Panc1 (cell line): ENCODE results near the gene C3orf33. TPM values are rescaled to one million over a fixed set of nuclear protein-coding genes. Genes with fewer than 3 reads are reported as not detected.

Source experiments
- ATAC-seq: fragments of 200-7000 bp; cut with Tn5 transposase; 2 replicates; pipeline ENCODE4 v1.9.1; 2020; ENCODE audit warnings: mild to moderate bottlenecking, moderate library complexity
- BruUV-seq: library from RNA; stranded (reverse); fragments of 400-500 nt; replicated peaks from 2 replicates; lab custom pipeline; 2021; lab: Mats Ljungman, UMichigan
- CTCF ChIA-PET: fragments of 300-600 bp; sonication (Branson Sonifier 250); formaldehyde crosslinking; loops from one replicate; lab custom pipeline; 2022; ENCODE audit warnings: antibody characterized with exemption; lab: Charles Lee
- POLR2A ChIA-PET: fragments of 300-600 bp; sonication (Branson Sonifier 250); formaldehyde crosslinking; loops from one replicate; lab custom pipeline; 2022; ENCODE audit warnings: antibody characterized with exemption; lab: Charles Lee
- DNase-seq: peaks from one replicate; pipeline ENCODE4 v3.0.0-alpha.2; 2010; ENCODE audit warnings: low read depth, low spot score
- H3K27ac ChIP-seq: 2 replicates; pipeline ENCODE4 v1.5.1; 2011; ENCODE audit warnings: mild to moderate bottlenecking, low read length, inconsistent platforms
- H3K27me3 ChIP-seq: fragments of 200-500 bp; sonication (Bioruptor generic); 2 replicates; pipeline ENCODE4 v1.6.0; 2014; ENCODE audit warnings: low read length, inconsistent platforms; ENCODE audit not compliant: control insufficient read depth, insufficient read depth
- H3K36me3 ChIP-seq: fragments of 200-500 bp; sonication (Bioruptor generic); 2 replicates; pipeline ENCODE4 v1.5.1; 2014; ENCODE audit warnings: inconsistent platforms, mild to moderate bottlenecking, low read length, moderate library complexity; ENCODE audit not compliant: control insufficient read depth, insufficient read depth
- H3K4me1 ChIP-seq: 2 replicates; pipeline ENCODE4 v1.5.1; 2011; ENCODE audit warnings: inconsistent platforms, mild to moderate bottlenecking, low read length, moderate library complexity; ENCODE audit not compliant: control insufficient read depth, insufficient read depth
- H3K4me3 ChIP-seq, 2 experiments: 2 replicates each; pipeline ENCODE4 v1.5.1; 2011 to 2012; ENCODE audit warnings: low read depth in 2 of 2, low read length in 2 of 2, mild to moderate bottlenecking in 2 of 2, inconsistent platforms in 1 of 2, moderate library complexity in 1 of 2
- H3K9me3 ChIP-seq: fragments of 200-500 bp; sonication (Bioruptor generic); 2 replicates; pipeline ENCODE4 v1.5.1; 2014; ENCODE audit warnings: low read depth, mild to moderate bottlenecking, inconsistent platforms, low read length, moderate library complexity; ENCODE audit not compliant: control insufficient read depth, insufficient read depth
- CTCF ChIP-seq: fragments of 450-650 bp; IDR thresholded peaks from 2 replicates; pipeline ENCODE4 v1.5.1; 2017; ENCODE audit warnings: mild to moderate bottlenecking
- POLR2AphosphoS5 ChIP-seq: IDR thresholded peaks from 2 replicates; pipeline ENCODE4 v1.6.1; 2012; ENCODE audit warnings: mild to moderate bottlenecking, low read depth, low read length, moderate library complexity
- REST ChIP-seq, 2 experiments: IDR thresholded peaks; 2 replicates each; pipeline ENCODE4 v1.6.1; 2011 to 2012; ENCODE audit warnings: low read depth in 2 of 2, control low read depth in 1 of 2, low read length in 1 of 2, mild to moderate bottlenecking in 1 of 2, moderate library complexity in 1 of 2; ENCODE audit not compliant: insufficient read depth in 1 of 2
- SIN3A ChIP-seq: IDR thresholded peaks from 2 replicates; pipeline ENCODE4 v1.6.1; 2012; ENCODE audit warnings: low read depth, mild to moderate bottlenecking, low read length, moderate library complexity, borderline replicate concordance; ENCODE audit not compliant: insufficient read depth
- TCF7L2 ChIP-seq: IDR thresholded peaks from 2 replicates; pipeline ENCODE4 v1.6.1; 2011; ENCODE audit warnings: mild to moderate bottlenecking, low read depth, low read length, inconsistent platforms
- in situ Hi-C: cut with HindIII; loops from 2 replicates; pipeline ENCODE4 v1.10.0; 2016; ENCODE audit warnings: low sequenced_read_pairs, low pct_unique_long_range_greater_than_20kb
- intact Hi-C: fragments of 100-400 bp; cut with micrococcal nuclease; formaldehyde crosslinking; loops from one replicate; pipeline ENCODE4 v1.10.0; 2022; ENCODE audit not compliant: unreplicated experiment
- total RNA-seq: library from RNA; stranded (reverse); gene quantifications from one replicate; pipeline ENCODE4 v1.2.1, GENCODE V29; 2021; ENCODE audit not compliant: unreplicated experiment

C3orf33 gene
- total RNA-seq, 1 experiment from 2014 or later, result 3.2 TPM

- Histone ChIP-seq H3K9me3 (no peaks in the 10 kb centered on the region), H3K36me3 (peaks cover 3% of the 10 kb centered on the region; the same call in 1 of the 2 replicates), H3K27me3 (peaks cover 20% of the 10 kb centered on the region), H3K4me3 (no peak overlapping the region), H3K27ac (no peak overlapping the region), H3K4me1 (0 out of 2 replicates have a peak, but pooled peaks cover 7% of the 10 kb centered on the region)
- in situ Hi-C loops, result no loop called here
- BruUV-seq, result no TSS peak
- no peak for ATAC-seq
- intact Hi-C loops, result no loop called here
- ChIA-PET POLR2A (no interaction called here), CTCF (no interaction called here)
- TF ChIP-seq POLR2AphosphoS5, result no peak
- no peak for TF ChIP-seq CTCF
- no peak for TF ChIP-seq SIN3A
- TF ChIP-seq TCF7L2, result no peak
- TF ChIP-seq REST (IDR thresholded peaks at IDR 0.05; ENCODE audit: insufficient read depth in 1 of 2, low read depth in 2 of 2, low read length in 1 of 2), result no peak
- no peak for DNase-seq
Measured at GRCh38 chr3:155748611-155749365, 57.3 kb downstream of the C3orf33 start.

GRCh38 chr3:155747946-155748290 lies 58.2 kb downstream of the C3orf33 start:
- intact Hi-C loops, result no loop called here
- BruUV-seq, result no TSS peak
- Histone ChIP-seq H3K27me3 (peaks cover 24% of the 10 kb centered on the region), H3K27ac (no peak overlapping the region), H3K4me1 (0 out of 2 replicates have a peak, but pooled peaks cover 8% of the 10 kb centered on the region), H3K4me3 (no peak overlapping the region), H3K9me3 (no peaks in the 10 kb centered on the region), H3K36me3 (peaks cover 3% of the 10 kb centered on the region; the same call in 1 of the 2 replicates)
- in situ Hi-C loops, result no loop called here
- TF ChIP-seq REST (IDR thresholded peaks at IDR 0.05; ENCODE audit: insufficient read depth in 1 of 2, low read depth in 2 of 2, low read length in 1 of 2), result no peak
- TF ChIP-seq CTCF, result no peak
- no peak for TF ChIP-seq POLR2AphosphoS5
- no peak for TF ChIP-seq TCF7L2
- TF ChIP-seq SIN3A, result no peak
- CTCF ChIA-PET, result no interaction called here
- ATAC-seq (no peak), DNase-seq (no peak)
- POLR2A ChIA-PET, result no interaction called here
